NCI-H2227 treated with DMSO at 0.1 percent for 48 hours (cell line): Measurements from ENCODE around the gene SYT1.
"Not testable (repeated sequence)": the region's sequence is repeated elsewhere in the genome, so short reads cannot be mapped to it uniquely, and the experiment has no call there.

ENCODE experiments used
- DNase-seq: peaks from one replicate; lab custom pipeline; 2025; lab: John Stamatoyannopoulos, UW

Gene SYT1

GRCh38 chr12:78966926-78967325 is 102.4 kb downstream of the SYT1 start:
- no peak for DNase-seq

GRCh38 chr12:78968226-78968625 is 103.7 kb downstream of the SYT1 start:
- DNase-seq = no peak

- DNase-seq = no peak
Observed at GRCh38 chr12:78970041-78970440, 105.5 kb downstream of the SYT1 start.

- DNase-seq = no peak
Observed at GRCh38 chr12:78977304-78977867, 112.8 kb downstream of the SYT1 start.

DNA sequence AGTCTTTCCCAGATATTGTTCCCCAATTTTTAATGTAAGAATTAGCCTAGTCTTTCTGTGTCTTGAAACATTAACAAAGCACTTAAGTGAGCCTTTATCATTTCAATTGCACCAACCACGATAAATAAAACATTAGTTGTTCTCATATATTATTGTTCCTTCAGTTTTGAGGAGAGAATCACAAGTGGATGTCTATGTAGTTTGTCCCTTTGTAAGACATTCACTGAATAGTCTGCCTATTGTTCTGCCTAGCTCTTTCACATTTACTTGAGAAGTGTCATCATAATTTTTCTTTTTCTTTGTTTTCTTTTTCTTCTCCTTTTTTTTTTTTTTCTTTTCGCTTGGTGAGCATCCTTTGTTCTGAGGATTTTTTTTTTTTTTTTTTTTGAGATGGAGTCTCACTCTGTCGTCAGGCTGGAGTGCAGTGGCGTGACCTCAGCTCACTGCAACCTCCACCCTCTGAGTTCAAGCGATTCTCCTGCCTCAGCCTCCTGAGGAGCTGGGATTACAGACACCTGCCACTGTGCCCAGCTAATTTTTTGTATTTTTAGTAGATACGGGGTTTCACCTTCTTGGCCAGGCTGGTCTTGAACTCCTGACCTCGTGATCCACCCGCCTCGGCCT is 129.7 kb downstream of the SYT1 start:
- DNase-seq = no peak

- DNase-seq = no peak
Observed at GRCh38 chr12:79000501-79000900, 135.9 kb downstream of the SYT1 start.

GRCh38 chr12:79001404-79001803 is 136.8 kb downstream of the SYT1 start:
- DNase-seq = peak; percentile 80

GRCh38 chr12:79006306-79006705 is 141.7 kb downstream of the SYT1 start:
- no peak for DNase-seq

- DNase-seq = no peak
Observed at GRCh38 chr12:79008591-79008990, 144.0 kb downstream of the SYT1 start.

- DNase-seq = no peak
Observed at GRCh38 chr12:79012636-79013035, 148.1 kb downstream of the SYT1 start.

- no peak for DNase-seq
Observed at GRCh38 chr12:79016181-79016580, 151.6 kb downstream of the SYT1 start.

DNA sequence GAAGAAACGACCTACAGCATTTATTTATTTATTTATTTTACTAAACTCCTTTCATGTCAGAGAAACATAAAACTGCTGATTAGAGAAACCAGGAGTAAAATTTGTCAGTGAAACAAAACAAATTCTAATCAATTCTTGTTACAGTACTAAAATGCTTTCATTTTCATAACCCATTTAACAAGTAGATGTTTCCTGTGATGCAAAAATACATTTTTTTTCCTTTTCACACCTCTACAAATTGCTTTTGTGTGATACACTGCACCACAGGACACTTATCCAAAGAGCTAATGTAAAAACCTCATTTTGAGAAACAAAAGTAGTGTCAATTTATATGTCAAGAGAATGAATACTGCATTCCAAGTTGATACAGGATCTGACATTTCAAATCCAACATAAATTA is 155.1 kb downstream of the SYT1 start:
- no peak for DNase-seq

DNA sequence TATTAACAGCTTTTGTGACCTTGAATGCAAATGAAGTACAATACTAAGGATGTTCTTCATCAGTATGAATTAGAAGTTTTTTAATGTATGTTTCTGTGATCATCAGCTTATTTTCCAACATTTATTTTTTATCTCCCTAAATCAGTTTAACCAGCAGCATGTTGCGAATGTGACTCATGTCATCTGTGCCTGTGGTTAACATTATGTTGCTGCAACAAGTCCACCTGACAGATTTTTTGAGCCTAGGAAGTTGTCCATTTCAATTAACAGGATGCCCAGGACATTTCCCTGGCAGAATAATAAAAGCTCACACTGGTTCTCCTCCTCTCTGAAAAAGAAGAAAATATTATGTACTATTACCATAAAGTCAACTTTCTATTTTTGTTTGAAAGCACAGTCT is 155.5 kb downstream of the SYT1 start:
- DNase-seq = no peak

- no peak for DNase-seq
Observed at GRCh38 chr12:79021021-79021420, 156.4 kb downstream of the SYT1 start.

- DNase-seq = no peak
Observed at GRCh38 chr12:79023261-79023660, 158.7 kb downstream of the SYT1 start.

DNA sequence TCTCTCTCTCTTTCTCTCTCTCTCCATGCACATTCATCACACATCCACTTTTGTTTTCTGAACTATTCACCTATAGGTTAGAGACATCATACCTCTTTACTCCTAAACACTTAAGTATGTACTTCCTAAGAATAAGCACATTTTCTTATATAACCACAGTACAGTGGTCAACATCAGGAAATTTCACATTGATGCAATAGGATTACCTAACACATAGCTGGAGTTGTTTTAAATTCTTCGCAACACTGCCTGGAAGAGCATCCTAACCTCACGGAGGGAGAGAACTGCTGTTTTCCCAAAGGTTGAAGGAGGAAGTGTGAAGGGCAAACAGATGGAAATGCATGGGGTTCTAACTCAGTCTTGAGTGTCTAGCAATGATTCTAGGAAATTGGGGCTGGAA is 159.2 kb downstream of the SYT1 start:
- DNase-seq = no peak

- DNase-seq = no peak
Observed at GRCh38 chr12:79033788-79034187, 169.2 kb downstream of the SYT1 start.

DNA sequence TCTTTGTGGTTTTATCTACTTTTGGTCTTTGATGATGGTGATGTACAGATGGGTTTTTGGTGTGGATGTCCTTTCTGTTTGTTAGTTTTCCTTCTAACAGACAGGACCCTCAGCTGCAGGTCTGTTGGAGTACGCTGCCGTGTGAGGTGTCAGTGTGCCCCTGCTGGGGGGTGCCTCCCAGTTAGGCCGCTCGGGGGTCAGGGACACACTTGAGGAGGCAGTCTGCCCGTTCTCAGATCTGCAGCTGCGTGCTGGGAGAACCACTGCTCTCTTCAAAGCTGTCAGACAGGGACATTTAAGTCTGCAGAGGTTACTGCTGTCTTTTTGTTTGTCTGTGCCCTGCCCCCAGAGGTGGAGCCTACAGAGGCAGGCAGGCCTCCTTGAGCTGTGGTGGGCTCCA is 180.2 kb downstream of the SYT1 start:
- not testable (repeated sequence) for DNase-seq

DNA sequence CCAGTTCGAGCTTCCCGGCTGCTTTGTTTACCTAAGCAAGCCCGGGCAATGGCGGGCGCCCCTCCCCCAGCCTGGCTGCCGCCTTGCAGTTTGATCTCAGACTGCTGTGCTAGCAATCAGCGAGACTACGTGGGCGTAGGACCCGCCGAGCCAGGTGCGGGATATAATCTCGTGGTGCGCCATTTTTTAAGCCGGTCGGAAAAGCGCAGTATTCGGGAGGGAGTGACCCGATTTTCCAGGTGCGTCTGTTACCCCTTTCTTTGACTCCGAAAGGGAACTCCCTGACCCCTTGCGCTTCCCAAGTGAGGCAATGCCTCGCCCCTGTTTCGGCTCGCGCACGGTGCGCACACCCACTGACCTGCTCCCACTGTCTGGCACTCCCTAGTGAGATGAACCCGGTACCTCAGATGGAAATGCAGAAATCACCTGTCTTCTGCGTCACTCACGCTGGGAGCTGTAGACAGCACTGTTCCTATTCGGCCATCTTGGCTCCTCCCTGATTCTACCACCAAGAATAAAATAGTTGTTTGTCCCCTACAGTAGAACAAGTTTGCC is 180.7 kb downstream of the SYT1 start:
- not testable (repeated sequence) for DNase-seq

DNA sequence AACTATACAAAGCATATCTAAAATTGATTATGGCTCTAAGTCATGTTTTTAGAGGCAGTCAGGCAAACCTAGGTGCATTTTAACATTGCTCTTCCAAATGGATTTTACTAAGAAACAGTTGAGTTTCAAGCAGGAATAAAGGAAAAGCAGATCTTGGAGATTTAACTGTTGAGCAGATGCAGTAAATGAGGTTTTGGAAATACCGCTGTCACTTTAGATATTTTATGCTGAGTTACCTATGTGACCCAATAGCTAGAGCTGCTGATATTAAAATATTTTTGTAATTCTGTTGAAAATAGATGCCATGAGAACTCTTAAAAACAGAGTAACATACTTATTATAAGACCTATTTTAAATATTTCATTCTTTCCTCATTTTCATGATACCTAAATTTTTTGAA is 181.4 kb downstream of the SYT1 start:
- DNase-seq = no peak

DNA sequence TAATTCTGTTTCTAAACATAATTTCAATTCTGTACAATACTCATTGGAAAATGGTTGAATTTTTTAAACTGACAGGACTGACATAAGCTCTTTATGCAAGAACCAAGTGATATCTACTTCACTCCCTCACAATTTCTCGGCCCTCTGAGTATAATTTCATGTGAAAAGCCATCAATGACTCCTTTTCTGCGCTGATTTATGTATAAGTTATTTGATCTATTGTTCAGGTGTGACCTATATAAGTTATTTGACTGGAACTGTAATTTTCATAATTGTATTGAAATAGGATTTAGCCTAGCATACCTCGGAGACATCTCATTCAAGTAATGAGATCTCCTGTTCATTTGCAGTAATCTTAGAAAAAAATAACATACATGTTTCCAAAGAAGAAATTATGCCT is 184.4 kb downstream of the SYT1 start:
- DNase-seq = no peak

GRCh38 chr12:79053394-79053793 is 188.8 kb downstream of the SYT1 start:
- DNase-seq = no peak

DNA sequence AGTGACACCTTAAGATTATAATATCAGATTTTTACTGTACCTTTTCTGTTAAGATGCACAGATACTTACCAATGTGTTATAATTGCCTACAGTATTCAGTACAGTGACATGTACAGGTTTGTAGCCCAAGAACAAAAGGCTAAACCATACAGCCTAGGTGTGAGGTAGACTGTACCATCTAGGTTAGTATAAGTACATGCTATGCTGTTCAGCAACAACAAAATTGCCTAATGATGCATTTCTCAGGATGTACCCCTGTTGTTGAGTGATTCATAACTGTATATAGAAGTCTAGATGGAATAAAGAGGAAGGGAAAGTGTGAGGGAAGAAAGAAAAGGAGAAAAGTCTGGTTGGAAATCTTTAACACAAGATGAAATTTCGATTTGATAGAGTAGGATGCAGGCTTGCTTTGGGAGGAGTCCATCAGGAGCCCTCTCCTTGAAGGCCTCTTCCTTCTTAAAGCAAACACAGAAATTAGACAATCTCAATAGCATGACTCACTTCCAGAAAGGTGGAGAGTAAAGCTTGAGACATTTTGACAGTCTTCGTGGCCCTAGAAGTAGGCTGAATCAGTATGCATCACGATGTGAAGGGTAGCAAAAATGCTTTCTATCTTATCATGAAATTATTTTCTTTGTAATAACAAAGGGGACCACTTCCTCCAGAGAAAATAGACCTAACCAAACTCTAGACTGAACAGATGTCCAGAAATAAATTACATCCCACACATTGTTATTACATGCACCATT is 191.5 kb downstream of the SYT1 start:
- no peak for DNase-seq
